ENCODE measurements around the gene CCL15.

GRCh38 chr17:35986643-35987042, 14.7 kb downstream of the CCL15 start, which contains the start of gene CCL14:
- TF ChIP-seq ZNF274 (IDR thresholded peaks at IDR 0.05; ENCODE audit: low read depth, low read length) (no peak), YY1 (IDR thresholded peaks at IDR 0.05; ENCODE audit: insufficient read depth, insufficient read length) (no peak)

All from NT2/D1 (cell line).